H1 (cell line): Measurements from ENCODE around the gene PLPPR2. TPM values are rescaled to one million over a fixed set of nuclear protein-coding genes. Genes with fewer than 3 reads are reported as not detected.

Source experiments
- CTCF ChIA-PET: fragments of 300-600 bp; sonication (Branson Sonifier 250); formaldehyde crosslinking; loops from one replicate; lab custom pipeline; 2021; ENCODE audit not compliant: partially characterized antibody; lab: Charles Lee
- POLR2A ChIA-PET: fragments of 300-600 bp; sonication (Branson Sonifier 250); formaldehyde crosslinking; loops from one replicate; lab custom pipeline; 2021; ENCODE audit warnings: inconsistent platforms; ENCODE audit not compliant: partially characterized antibody; lab: Charles Lee
- DNase-seq, 2 experiments: peaks; one replicate each; pipeline versions ENCODE4 v3.0.0 to v3.0.0-alpha.2; 2010 to 2022; ENCODE audit warnings: low spot score in 2 of 2, low read depth in 1 of 2, mixed read lengths in 1 of 2
- FAIRE-seq: peaks from 2 replicates; lab custom pipeline; 2011; peaks lifted over from hg19 to GRCh38; lab: Jason Lieb, UNC
- H2AFZ ChIP-seq: 2 replicates; pipeline ENCODE4 v1.8.1; 2012; ENCODE audit warnings: low read length, inconsistent platforms
- H2AK5ac ChIP-seq: 2 replicates; pipeline ENCODE4 v1.6.1; 2013; ENCODE audit warnings: low read depth, low read length
- H2BK120ac ChIP-seq: replicated peaks from 2 replicates; pipeline ENCODE3; 2013; ENCODE audit warnings: low read depth, low read length, inconsistent platforms
- H2BK12ac ChIP-seq: 2 replicates; pipeline ENCODE4 v1.6.1; 2013; ENCODE audit warnings: low read depth, low read length
- H2BK15ac ChIP-seq: 2 replicates; pipeline ENCODE4 v1.6.1; 2013; ENCODE audit warnings: low read length
- H2BK20ac ChIP-seq: 2 replicates; pipeline ENCODE4 v1.6.1; 2013; ENCODE audit warnings: low read length
- H2BK5ac ChIP-seq: 2 replicates; pipeline ENCODE4 v1.6.1; 2013; ENCODE audit warnings: low read depth, low read length
- H3K14ac ChIP-seq: 2 replicates; pipeline ENCODE4 v1.6.1; 2013; ENCODE audit warnings: inconsistent platforms; ENCODE audit not compliant: insufficient read length
- H3K18ac ChIP-seq: 2 replicates; pipeline ENCODE4 v1.6.1; 2013; ENCODE audit warnings: low read length; ENCODE audit errors: extremely low read depth
- H3K23ac ChIP-seq: 2 replicates; pipeline ENCODE4 v1.6.1; 2013; ENCODE audit warnings: inconsistent platforms; ENCODE audit not compliant: insufficient read length
- H3K23me2 ChIP-seq: 2 replicates; pipeline ENCODE4 v1.6.1; 2013; ENCODE audit warnings: low read depth, low read length
- H3K27ac ChIP-seq: 2 replicates; pipeline ENCODE4 v1.6.1; 2011; ENCODE audit warnings: low read depth, low read length, inconsistent platforms
- H3K27me3 ChIP-seq, 4 experiments: replicated peaks in 1 of 4; 1 replicate in 1 of 4; 2 replicates in 3 of 4; pipeline versions ENCODE4 v1.6.1 to v1.8.1; 2011 to 2013; ENCODE audit warnings: low read length in 3 of 4, mild to moderate bottlenecking in 3 of 4, inconsistent platforms in 2 of 4, mixed read lengths in 2 of 4, moderate library complexity in 1 of 4; ENCODE audit not compliant: control insufficient read depth in 3 of 4, insufficient read depth in 3 of 4; ENCODE audit errors: extremely low read depth in 1 of 4
- H3K36me3 ChIP-seq, 4 experiments: 2 replicates each; pipeline versions ENCODE4 v1.6.1 to v1.8.1; 2011 to 2013; ENCODE audit warnings: mild to moderate bottlenecking in 4 of 4, low read length in 3 of 4, moderate library complexity in 2 of 4, control low read depth in 1 of 4, inconsistent platforms in 1 of 4; ENCODE audit not compliant: insufficient read depth in 4 of 4, control insufficient read depth in 2 of 4
- H3K4ac ChIP-seq: replicated peaks from 2 replicates; pipeline ENCODE3; 2013; ENCODE audit warnings: low read length, low read depth, mixed read lengths, inconsistent platforms; ENCODE audit not compliant: insufficient read length
- H3K4me1 ChIP-seq, 4 experiments: replicated peaks in 1 of 4; 1 replicate in 1 of 4; 2 replicates in 3 of 4; pipeline versions ENCODE4 v1.6.1 to v1.8.1; 2011 to 2013; ENCODE audit warnings: low read length in 3 of 4, inconsistent platforms in 2 of 4, mixed read lengths in 1 of 4; ENCODE audit not compliant: insufficient read depth in 4 of 4, control insufficient read depth in 3 of 4
- H3K4me2 ChIP-seq, 2 experiments: 2 replicates each; pipeline versions ENCODE4 v1.6.1 to v1.8.1; 2011 to 2013; ENCODE audit warnings: low read depth in 2 of 2, low read length in 2 of 2, control low read depth in 1 of 2, inconsistent platforms in 1 of 2, mild to moderate bottlenecking in 1 of 2; ENCODE audit not compliant: insufficient read depth in 1 of 2
- H3K4me3 ChIP-seq, 4 experiments: fragments of 200-600, 300-600 bp in 1 of 4; sonication (generic), shearing (Covaris generic), sonication (Bioruptor Twin) in 1 of 4; 2 replicates each; pipeline versions ENCODE4 v1.5.1 to v1.8.1; 2011 to 2016; ENCODE audit warnings: low read length in 4 of 4, low read depth in 3 of 4, control low read depth in 2 of 4, inconsistent platforms in 2 of 4, mild to moderate bottlenecking in 2 of 4, mixed read lengths in 1 of 4, moderate library complexity in 1 of 4; ENCODE audit not compliant: insufficient read depth in 2 of 4; ENCODE audit errors: extremely low read depth in 1 of 4
- H3K56ac ChIP-seq: replicated peaks from 2 replicates; pipeline ENCODE3; 2013; ENCODE audit warnings: low read depth, mild to moderate bottlenecking, mixed read lengths, low read length, inconsistent platforms; ENCODE audit not compliant: insufficient read length
- H3K79me1 ChIP-seq: 2 replicates; pipeline ENCODE4 v1.6.1; 2013; ENCODE audit warnings: low read depth, low read length, control low read depth
- H3K79me2 ChIP-seq, 2 experiments: 2 replicates each; pipeline versions ENCODE4 v1.6.1 to v1.8.1; 2012 to 2013; ENCODE audit warnings: low read length in 2 of 2, mild to moderate bottlenecking in 2 of 2, inconsistent platforms in 1 of 2; ENCODE audit not compliant: insufficient read depth in 2 of 2, control insufficient read depth in 1 of 2
- H3K9ac ChIP-seq, 4 experiments: replicated peaks in 1 of 4; 1 replicate in 1 of 4; 2 replicates in 3 of 4; pipeline versions ENCODE4 v1.6.1 to v1.8.1; 2011 to 2013; ENCODE audit warnings: low read depth in 3 of 4, low read length in 3 of 4, control low read depth in 2 of 4, mild to moderate bottlenecking in 2 of 4, moderate library complexity in 2 of 4, inconsistent platforms in 1 of 4; ENCODE audit errors: extremely low read depth in 1 of 4
- H3K9me3 ChIP-seq, 2 experiments: 2 replicates each; pipeline versions ENCODE4 v1.6.1 to v1.8.1; 2012 to 2013; ENCODE audit warnings: mild to moderate bottlenecking in 2 of 2, moderate library complexity in 2 of 2, control low read depth in 1 of 2, inconsistent platforms in 1 of 2, low read depth in 1 of 2, low read length in 1 of 2, mixed read lengths in 1 of 2; ENCODE audit not compliant: insufficient read depth in 2 of 2
- H4K20me1 ChIP-seq, 2 experiments: replicated peaks in 1 of 2; 2 replicates each; pipeline versions ENCODE3 to v1.8.1; 2011 to 2013; ENCODE audit warnings: inconsistent platforms in 2 of 2, low read length in 2 of 2, mild to moderate bottlenecking in 1 of 2; ENCODE audit not compliant: insufficient read depth in 2 of 2, control insufficient read depth in 1 of 2
- H4K5ac ChIP-seq: 2 replicates; pipeline ENCODE4 v1.6.1; 2013; ENCODE audit warnings: low read length, low read depth, mixed read lengths, inconsistent platforms; ENCODE audit not compliant: insufficient read length
- H4K8ac ChIP-seq: 2 replicates; pipeline ENCODE4 v1.8.0; 2013; ENCODE audit warnings: mild to moderate bottlenecking, moderate library complexity, low read length, inconsistent platforms; ENCODE audit not compliant: insufficient read depth; ENCODE audit errors: extremely low read depth
- H4K91ac ChIP-seq: replicated peaks from 2 replicates; pipeline ENCODE3; 2013; ENCODE audit warnings: low read length, mixed read lengths, inconsistent platforms; ENCODE audit not compliant: insufficient read length
- ASH2L ChIP-seq: fragments of 200-600, 300-600 bp; sonication (generic); IDR thresholded peaks from one replicate; pipeline ENCODE4 v1.7.1; 2017; ENCODE audit warnings: low read length
- CEBPB ChIP-seq: IDR thresholded peaks from 2 replicates; pipeline ENCODE4 v1.6.1; 2012; ENCODE audit warnings: low read depth, low read length
- CTBP2 ChIP-seq: IDR thresholded peaks from 2 replicates; pipeline ENCODE4 v1.7.0; 2011; ENCODE audit warnings: borderline replicate concordance, mild to moderate bottlenecking, moderate library complexity, mixed read lengths, low read length; ENCODE audit not compliant: insufficient read depth, insufficient read length
- GABPA ChIP-seq: IDR thresholded peaks from 2 replicates; pipeline ENCODE4 v1.6.1; 2011; ENCODE audit warnings: mild to moderate bottlenecking, low read length, moderate library complexity, borderline replicate concordance; ENCODE audit not compliant: insufficient read depth
- KDM4A ChIP-seq: IDR thresholded peaks from one replicate; pipeline ENCODE4 v1.7.1; 2012; ENCODE audit warnings: low read depth, mild to moderate bottlenecking, moderate library complexity, low read length, inconsistent platforms; ENCODE audit not compliant: severe bottlenecking
- KDM5A ChIP-seq: fragments of 200-600 bp; IDR thresholded peaks from 2 replicates; pipeline ENCODE4 v1.7.1; 2012; ENCODE audit warnings: mild to moderate bottlenecking, low read length, inconsistent platforms, mixed read lengths
- MAX ChIP-seq: IDR thresholded peaks from 2 replicates; pipeline ENCODE4 v1.6.1; 2012; ENCODE audit warnings: inconsistent platforms
- NRF1 ChIP-seq: IDR thresholded peaks from 2 replicates; pipeline ENCODE4 v1.6.1; 2011; ENCODE audit warnings: mild to moderate bottlenecking, low read depth, low read length, improper control_type of control experiment
- POLR2A ChIP-seq, 2 experiments: IDR thresholded peaks; 1 replicate in 1 of 2; 2 replicates in 1 of 2; pipeline ENCODE4 v1.6.1; 2011; ENCODE audit warnings: low read depth in 2 of 2, low read length in 2 of 2, mild to moderate bottlenecking in 2 of 2; ENCODE audit errors: control extremely low read depth in 1 of 2
- RNF2 ChIP-seq: fragments of 200-900, 300-1000 bp; sonication (generic); IDR thresholded peaks from 2 replicates; pipeline ENCODE4 v1.7.1; 2016; ENCODE audit warnings: borderline replicate concordance, low read depth, mild to moderate bottlenecking, antibody characterized with exemption, low read length; ENCODE audit not compliant: poor library complexity, severe bottlenecking; ENCODE audit errors: missing control alignments
- SIRT6 ChIP-seq: IDR thresholded peaks from one replicate; pipeline ENCODE4 v1.7.1; 2012; ENCODE audit warnings: low read length, inconsistent platforms
- SIX5 ChIP-seq: IDR thresholded peaks from 2 replicates; pipeline ENCODE4 v1.6.1; 2011; ENCODE audit warnings: mild to moderate bottlenecking, low read depth, low read length
- SP1 ChIP-seq: IDR thresholded peaks from 2 replicates; pipeline ENCODE4 v1.6.1; 2011; ENCODE audit warnings: low read depth, low read length
- TEAD4 ChIP-seq: IDR thresholded peaks from 2 replicates; pipeline ENCODE4 v1.6.1; 2012; ENCODE audit warnings: low read depth, low read length, inconsistent platforms, mixed read lengths
- ZNF274 ChIP-seq: IDR thresholded peaks from 2 replicates; pipeline ENCODE4 v1.7.0; 2012; ENCODE audit warnings: low read length, borderline replicate concordance; ENCODE audit errors: extremely low read depth
- WGBS, 2 experiments: shearing (Covaris generic) in 1 of 2; methylation state at CpG; one replicate each; pipeline versions ENCODE4 v1.1.6 to v1.1.7; 2013 to 2015; ENCODE audit warnings: low lambda C conversion rate in 2 of 2, mixed read lengths in 2 of 2, inconsistent platforms in 1 of 2, low coverage in 1 of 2, missing lambda C conversion rate in 1 of 2; ENCODE audit not compliant: insufficient replicate concordance in 2 of 2, insufficient coverage in 1 of 2, insufficient read length in 1 of 2; ENCODE audit errors: extremely low coverage in 1 of 2, missing lambda C conversion rate in 1 of 2; 5-methylcytosine and 5-hydroxymethylcytosine counted together
- polyA plus RNA-seq, 7 experiments: library from polyadenylated mRNA; depleted of rRNA in 3 of 7; stranded (reverse) in 5 of 7; unstranded in 2 of 7; fragments of >200 nt in 5 of 7; fragments of 200-250 nt in 2 of 7; gene quantifications; 1 replicate in 5 of 7; 2 replicates in 1 of 7; 4 replicates in 1 of 7; pipeline versions ENCODE4 v1.2.1 to v1.2.3, GENCODE V29; 2011 to 2013; ENCODE audit warnings: missing spikeins in 2 of 7, mixed read lengths in 2 of 7
- total RNA-seq: library from RNA; stranded (reverse); fragmentation: NEBNext Ultra II Directional; extraction: Animal tissue kit (Norgen Biotek cat#: 25700); gene quantifications from 2 replicates; pipeline ENCODE4 v1.2.1, GENCODE V29; 2021

Gene PLPPR2
- total and polyA plus RNA-seq, 2 of the 8 experiments (the other 6 are each of a cell fraction or from before 2014, with no cell fraction given), result 7.2 to 11.7 TPM

GRCh38 chr19:11367528-11367927 lies 12.3 kb downstream of the PLPPR2 start:
- Histone ChIP-seq H4K91ac (no peak overlapping the region), H3K23ac (no peak overlapping the region), H3K79me2 (no peaks in the 10 kb centered on the region), H3K18ac (no peak overlapping the region), H3K56ac (no peak overlapping the region), H3K4me3 (no peak overlapping the region), H3K4ac (no peak overlapping the region), H2BK15ac (no peak overlapping the region), H3K9ac (no peak overlapping the region), H2BK5ac (no peak overlapping the region), H2BK20ac (no peak overlapping the region), H3K27ac (no peak overlapping the region), H3K14ac (no peak overlapping the region), H2BK12ac (no peak overlapping the region), H3K36me3 (peaks cover 0 to 3% (median 0%) of the 10 kb centered on the region in 4 experiments; a peak in 1 of 8 replicates), H2BK120ac (no peak overlapping the region), H3K4me1 (peaks cover 0 to 1% (median 0%) of the 10 kb centered on the region in 4 experiments; a peak in 2 of 7 replicates), H4K8ac (no peak overlapping the region), H3K27me3 (no peaks in the 10 kb centered on the region), H2AK5ac (no peak overlapping the region), H3K79me1 (no peaks in the 10 kb centered on the region), H4K20me1 (peaks cover 0 to 3% of the 10 kb centered on the region in 2 experiments), H4K5ac (no peak overlapping the region), H3K9me3 (no peaks in the 10 kb centered on the region), H3K23me2 (no peaks in the 10 kb centered on the region), H3K4me2 (no peak overlapping the region), H2AFZ (no peak overlapping the region)
- FAIRE-seq (no peak), DNase-seq (no peak)
- 93% methylated on average over 2 of the region's 2 CpGs; no CpG with 5 or more reads in 1 of the 2 experiments for WGBS, 2 experiments
- ChIA-PET CTCF (interaction anchor here (0.6 to 7.0 kb wide), 8 partner anchors 10 to 1782 kb away, joined by 3 to 49 read pairs (median 3); partner anchors contain the start of gene EPOR), POLR2A (interaction anchor here (1.8 to 2.8 kb wide), 2 partner anchors 13 to 15 kb away, joined by 4 to 9 read pairs; no protein-coding TSS in a partner anchor)
- TF ChIP-seq SIRT6 (no peak), TEAD4 (no peak), ASH2L (no peak), CTBP2 (no peak), MAX (no peak), KDM4A (no peak), SIX5 (no peak), NRF1 (no peak), ZNF274 (no peak), GABPA (no peak), POLR2A (IDR thresholded peaks at IDR 0.05; ENCODE audit: control extremely low read depth in 1 of 2, low read depth in 2 of 2, low read length in 2 of 2) (no peak), RNF2 (no peak), SP1 (no peak), KDM5A (no peak), CEBPB (no peak)
